NAMALWA (cell line): ENCODE results near the gene HIVEP2.
A peak's percentile ranks its signal among the peaks of the same experiment; 100 is the strongest.

Source experiments
- DNase-seq: peaks from one replicate; pipeline ENCODE4 v3.0.0-alpha.2; 2015; ENCODE audit warnings: low spot score

HIVEP2 gene

DNA sequence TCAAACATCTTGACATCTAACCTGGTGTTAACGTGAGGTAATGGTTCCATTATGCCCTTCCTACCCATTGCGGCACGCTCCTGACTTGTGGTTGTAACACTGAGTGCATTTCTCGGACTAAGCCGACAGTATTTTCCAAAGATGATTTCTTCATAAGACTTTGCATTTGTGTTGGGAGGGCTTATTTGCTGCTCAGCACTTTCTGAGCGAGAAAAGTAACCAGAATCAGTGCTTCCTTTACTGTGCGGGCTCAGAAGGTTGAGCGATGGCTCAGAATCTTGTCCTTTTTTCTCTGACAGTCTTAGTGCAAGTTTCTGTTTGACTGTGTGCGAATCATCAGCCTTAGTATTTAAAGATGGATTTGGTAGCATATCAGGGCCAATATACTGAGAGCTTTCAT lies 171.7 kb downstream of the HIVEP2 start:
- no peak for DNase-seq

DNA sequence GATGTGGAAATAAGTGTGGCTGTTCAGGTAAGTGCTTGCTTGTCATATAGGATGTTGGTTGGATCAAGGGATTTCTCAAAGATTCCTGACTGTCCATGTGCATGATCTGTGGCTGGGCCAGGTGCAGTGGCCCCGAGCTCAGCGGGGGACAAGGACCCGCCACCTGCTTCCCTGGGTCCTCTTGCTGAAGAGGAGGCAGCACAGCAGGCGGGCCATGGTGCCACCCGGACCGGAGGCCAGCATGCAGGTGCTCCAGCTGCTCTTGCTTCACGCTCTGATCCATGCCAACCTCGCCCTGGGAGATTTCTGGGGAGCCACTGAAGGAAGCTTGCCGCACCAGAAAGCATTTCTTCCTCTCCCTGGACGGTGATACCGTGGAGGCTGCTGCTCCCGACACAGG lies 173.8 kb downstream of the HIVEP2 start:
- DNase-seq: no peak

DNA sequence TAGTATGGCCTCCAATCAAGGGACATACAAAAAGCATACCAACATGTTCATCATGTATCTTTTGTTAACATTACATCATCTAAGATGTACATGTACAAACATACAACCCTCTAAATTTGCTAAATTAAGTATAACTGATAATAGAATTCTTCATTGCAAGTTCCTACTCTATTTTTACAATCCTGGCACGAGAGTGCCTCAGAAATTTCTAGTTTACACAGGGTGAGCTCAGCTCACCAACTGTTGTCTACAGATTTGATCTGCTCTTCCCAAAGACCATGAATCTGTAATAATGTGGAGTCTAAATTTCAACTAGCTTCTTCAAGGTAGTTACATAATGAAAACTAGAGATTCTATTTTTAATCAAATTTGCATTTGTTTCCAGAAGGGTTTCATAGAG lies 179.7 kb downstream of the HIVEP2 start:
- DNase-seq: no peak

DNA sequence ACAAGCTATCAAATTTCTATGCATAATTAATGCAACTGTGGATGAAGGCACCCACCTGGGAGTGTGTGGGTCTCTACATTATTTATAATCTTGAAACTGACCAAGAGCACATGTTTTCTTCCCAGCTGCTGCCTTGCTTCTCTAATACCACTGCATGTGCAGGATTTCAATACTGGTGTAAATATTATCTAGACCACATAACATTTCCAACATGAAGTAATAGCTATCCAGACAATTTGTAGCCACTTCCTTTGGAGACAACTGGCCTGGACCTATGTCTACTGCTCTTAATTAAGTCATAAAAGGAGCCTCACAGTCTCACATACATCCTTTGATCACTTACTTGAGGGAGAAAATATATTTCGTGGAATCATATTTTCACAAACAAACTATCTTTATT lies 180.7 kb downstream of the HIVEP2 start:
- DNase-seq: no peak

DNA sequence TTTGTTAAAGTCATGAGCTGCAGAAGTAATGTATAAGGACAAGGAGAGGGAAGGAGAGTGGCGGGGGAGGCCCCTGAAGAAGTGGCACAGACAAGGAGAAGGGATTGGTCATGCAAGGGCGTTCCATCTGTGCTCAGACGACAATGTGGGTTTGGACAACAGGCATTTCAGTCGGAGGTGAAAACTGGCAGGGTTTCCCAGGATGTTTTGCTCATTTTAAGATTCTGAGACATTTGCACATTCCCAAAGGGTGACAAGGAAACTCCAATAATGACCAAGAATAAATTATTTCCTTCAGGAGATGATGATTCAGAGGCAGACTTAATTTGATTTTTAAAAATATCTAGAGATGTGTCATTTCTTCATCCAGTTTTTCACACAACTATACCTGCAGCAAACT lies 181.8 kb downstream of the HIVEP2 start:
- DNase-seq: no peak

DNA sequence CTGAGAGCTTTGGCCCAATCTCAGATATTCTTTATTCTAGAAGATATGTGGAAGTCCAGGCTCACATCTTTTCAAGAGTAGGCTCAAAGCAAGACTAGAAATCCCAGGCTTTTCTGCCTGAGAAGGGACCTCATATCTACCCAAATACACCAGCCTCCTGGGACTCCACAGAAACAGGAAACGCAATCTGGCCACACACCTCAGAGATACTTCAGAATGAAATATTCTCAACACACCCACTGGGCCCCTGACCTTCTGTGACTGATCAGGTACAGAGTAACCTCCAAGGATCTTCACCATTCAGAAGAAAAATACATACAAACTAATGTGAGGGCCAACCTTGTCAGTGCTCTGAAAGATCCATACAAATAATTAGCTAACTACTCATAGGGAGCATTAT lies 183.2 kb downstream of the HIVEP2 start:
- DNase-seq: no peak

DNA sequence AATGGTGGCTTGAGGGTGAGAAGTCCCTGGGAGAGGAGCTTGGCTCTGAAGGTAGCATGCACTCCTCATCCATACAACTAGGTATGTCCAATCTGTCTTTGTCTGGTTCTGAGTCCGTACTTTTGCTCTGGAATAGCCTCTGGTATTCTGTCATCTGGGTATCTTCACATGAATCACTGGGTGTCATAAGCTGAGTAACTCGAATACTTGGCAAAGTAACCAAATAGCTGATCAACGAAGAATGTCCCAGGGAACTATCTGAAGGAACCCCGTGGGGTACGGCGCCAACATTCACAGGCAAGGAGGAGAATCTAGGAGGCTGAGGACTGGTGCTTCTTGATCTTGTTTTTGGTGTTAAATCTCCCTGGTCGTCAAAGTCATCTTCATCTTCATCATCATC lies 184.8 kb downstream of the HIVEP2 start:
- no peak for DNase-seq

DNA sequence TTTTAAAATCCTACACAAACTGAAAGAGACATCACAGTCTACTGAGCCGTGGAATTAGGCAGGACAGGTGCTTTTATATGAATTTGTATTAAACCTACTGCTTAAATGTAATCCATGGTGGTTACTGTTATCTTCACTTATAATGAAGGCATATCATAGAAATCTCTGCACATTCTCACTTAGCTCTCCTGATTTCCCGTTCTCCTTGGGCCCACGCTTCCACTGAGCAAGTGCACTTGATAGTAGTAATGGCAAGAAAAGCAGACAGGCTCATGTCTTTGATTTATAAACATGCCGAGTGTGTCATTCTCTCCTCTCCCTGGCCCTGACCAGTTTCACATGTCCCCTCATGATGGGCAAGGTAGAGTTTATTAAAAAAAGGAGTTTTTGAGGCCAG lies 186.3 kb downstream of the HIVEP2 start:
- DNase-seq: no peak

DNA sequence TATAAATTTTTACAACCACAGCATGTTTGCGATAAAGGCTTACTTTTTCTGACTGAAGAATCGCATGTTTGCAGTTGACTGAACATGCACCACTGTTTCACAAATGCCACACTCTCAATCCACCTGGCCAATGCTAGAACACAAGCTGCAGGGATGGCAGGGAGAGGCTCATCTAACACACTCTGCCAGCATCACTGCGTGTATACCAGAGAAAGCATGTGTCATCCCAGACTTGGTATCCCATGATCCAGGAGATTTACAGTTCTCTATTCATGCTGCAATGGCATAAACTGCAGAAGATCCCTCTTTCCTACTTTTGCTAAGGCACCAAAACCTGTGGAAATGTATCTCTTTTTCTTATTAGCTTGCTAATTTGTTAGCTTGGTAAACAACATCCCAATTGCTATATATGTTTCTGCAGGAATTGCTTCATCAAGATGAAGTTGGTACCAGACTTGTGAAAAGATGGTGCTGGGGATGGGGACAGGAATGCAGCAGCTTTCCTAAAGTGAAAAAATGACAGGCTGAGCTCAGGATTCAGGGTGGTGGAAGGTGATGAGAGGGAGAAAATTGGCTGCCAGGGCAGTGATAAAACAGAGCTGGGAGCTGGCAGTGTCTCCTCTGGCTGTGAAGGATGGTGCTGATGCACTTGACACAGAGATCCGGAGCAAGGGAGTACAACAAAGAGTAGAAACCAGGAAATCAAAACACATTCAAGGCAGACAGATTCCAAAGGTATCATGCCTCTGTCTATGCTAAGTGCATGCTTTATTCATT lies 186.9 kb downstream of the HIVEP2 start:
- no peak for DNase-seq

DNA sequence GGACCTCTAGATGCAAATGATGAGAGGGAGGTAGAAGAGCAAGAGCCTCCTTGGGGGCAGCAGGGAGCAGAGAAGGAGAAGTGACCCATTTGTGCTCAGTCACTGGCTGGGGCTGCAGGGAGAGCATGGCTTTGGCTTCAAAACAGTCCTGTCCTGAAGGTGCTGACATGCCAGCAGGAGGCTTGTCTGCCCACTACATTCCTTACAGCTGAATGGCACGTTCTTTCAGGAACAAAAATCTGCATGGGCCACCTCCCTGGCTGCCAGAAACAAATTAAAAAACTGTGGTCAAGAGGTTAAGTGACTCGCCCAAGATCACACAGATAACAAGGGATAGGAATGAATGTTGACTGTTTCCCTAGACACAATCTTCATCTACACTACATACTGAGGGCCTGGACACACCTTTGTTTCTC lies 188.8 kb downstream of the HIVEP2 start:
- DNase-seq: no peak

DNA sequence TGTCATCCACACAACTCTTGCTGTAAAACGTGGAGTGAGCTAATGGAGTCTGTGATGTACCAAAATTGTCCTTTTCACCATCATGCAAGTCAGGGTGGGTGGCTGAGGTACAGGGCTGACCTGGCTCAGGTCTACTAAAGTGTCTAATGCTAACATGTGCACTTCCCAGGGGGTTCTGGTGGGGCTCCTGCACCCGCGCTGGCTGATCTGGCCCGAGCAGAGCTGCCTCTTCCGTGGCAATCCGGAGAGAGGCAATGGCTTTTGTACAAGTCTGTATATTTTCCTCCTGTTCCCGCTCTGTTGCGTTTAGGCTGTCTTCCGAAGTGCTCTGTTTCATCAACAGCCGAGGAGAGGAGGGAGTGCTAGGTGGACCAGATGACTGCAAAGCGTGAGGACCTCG lies 191.8 kb downstream of the HIVEP2 start:
- no peak for DNase-seq

DNA sequence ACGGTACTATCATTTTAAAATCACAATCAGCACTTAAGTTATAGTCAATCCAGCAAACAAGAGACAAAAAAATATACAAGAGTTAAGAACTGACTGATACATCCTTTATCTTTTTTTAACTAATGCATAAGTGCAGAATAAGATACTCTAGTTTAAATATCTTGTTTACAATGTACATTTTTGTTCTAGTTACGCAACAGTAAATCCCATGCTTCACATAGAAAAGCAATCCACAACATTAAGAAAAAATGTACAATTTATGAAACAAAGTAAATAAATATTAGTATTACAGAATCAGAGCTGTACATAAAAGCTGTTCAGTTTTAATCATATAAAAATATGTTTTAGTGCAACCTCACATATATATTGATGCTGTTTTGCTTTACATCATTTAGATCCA lies 192.6 kb downstream of the HIVEP2 start:
- DNase-seq: no peak

DNA sequence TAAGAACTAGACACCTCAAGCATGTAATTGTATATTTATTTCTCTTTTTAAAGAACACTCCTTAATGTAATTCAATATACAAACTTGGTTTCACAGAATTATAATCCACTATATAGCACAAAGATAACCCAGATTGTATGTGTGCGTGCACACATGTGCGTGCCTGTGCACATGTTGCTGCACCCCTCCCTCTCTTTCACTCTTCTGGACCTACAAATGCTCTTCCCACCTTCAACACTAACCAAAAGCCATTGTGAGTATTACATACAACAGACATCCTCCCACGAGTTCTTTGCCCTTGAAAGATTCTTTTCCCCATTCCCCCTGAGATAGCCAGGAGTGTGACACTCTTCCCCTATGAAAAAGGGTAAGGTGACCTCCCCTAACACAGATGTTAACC lies 193.5 kb downstream of the HIVEP2 start:
- no peak for DNase-seq

DNA sequence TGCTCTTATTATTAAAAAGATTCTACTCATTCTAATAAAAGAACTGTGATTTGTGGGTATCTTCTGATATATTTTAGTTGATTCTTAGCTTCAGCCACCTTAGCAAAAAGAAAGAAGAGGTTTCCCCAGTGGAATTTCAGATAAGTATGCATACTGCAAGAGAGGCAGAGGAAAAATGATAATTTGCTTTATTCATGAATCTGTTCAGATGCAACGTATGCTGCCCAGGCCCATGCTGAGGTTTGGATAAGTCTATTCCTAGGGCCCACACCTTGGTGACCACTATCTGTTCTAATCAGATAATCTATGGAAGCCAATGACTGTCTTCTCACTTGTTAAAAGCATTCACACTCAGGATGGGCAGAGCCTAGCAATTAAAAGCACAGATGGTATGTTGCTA lies 194.0 kb downstream of the HIVEP2 start:
- DNase-seq: no peak

DNA sequence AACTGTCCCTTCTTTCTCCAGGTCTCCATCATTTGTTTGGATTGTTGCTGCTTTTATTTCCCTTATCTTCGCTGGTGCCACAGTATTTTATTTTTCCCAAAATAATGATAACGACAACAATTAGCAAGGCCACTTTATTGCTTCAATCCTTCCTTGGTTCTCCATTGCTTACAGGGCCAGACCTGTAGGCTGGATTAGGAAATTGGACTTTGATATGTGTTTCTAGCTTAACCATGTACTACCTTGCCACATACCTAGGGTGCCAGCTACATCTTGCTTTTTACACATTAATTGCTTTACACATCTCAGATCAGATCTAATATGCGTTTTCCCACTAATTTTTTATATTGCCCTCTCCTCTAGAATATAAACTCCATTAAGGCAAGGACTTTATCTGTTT lies 195.4 kb downstream of the HIVEP2 start:
- no peak for DNase-seq

DNA sequence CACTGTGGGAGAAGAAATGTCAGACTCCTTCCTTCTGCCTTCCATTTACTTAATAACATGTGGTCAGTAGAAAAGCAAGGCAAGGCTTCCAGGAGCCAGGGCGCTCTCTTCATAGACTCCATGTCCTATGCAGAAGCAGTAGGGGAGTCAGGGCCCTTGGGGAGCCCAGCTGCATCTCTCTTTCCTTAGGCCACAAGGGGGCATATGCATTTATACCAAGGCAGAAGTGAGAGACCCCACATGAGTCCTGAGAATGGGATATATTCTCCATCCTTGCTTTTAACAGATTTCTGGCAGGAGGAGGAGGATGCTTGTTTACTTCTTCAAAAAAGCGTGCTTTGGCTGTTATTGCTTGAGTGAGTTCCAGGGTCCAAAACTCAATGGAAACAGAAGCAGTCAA lies 198.5 kb downstream of the HIVEP2 start:
- DNase-seq: peak; percentile 71

DNA sequence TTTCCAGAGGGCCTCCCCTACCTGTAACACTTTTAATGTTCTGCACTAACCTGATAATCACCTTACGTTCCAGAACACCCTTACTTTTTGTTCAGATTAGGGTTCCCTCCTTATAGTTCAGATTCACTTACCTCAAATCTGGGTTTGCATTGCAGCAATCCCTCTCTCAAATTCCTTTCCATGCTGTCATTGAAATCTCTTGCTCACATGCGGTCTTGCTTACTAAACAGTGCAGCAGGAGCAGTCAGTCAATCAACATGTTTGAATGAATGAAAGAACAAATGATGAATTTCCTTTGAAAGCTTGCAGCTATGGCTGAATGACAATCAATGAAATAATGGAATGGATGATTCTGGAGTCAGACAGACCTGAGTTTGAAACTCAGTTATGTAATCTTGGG lies 200.1 kb downstream of the HIVEP2 start:
- no peak for DNase-seq

DNA sequence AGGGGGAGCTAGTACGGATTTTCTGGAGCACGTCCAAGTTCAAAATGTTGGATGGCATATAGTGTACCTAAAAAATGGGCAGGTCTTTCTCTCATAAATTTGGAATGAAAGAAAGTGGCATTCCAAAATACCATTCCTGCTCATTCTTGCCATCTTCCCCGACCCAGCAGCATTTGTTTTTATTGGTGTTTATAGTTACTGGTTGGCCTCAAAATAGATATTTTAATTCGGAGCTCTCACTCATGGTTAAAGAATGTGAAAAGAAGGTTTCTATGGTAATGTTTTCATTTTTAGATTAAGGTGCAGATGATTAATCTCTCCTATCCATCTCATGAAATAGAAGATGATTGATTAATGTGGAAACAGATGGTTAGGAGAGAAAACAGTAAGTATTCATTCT lies 204.5 kb downstream of the HIVEP2 start:
- no peak for DNase-seq

DNA sequence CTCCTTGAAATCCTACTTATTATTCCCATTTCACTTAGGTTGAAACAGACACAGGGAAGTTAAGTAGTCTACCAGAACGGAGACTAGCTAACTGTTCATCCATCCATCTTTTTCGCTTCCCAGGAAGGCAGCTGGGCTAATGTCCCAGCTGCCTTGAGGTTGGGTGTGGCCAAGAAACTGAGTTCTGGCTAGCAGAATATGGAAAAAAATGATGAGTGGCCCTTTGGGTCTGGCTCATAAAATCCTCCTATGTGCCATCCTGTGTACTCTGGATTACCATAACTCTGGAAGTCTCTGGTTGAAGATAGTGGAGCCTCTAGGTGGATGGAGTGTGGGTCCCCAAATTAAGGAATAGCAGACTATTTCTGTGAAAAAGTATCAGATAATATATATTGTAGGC lies 206.2 kb downstream of the HIVEP2 start:
- DNase-seq: no peak

DNA sequence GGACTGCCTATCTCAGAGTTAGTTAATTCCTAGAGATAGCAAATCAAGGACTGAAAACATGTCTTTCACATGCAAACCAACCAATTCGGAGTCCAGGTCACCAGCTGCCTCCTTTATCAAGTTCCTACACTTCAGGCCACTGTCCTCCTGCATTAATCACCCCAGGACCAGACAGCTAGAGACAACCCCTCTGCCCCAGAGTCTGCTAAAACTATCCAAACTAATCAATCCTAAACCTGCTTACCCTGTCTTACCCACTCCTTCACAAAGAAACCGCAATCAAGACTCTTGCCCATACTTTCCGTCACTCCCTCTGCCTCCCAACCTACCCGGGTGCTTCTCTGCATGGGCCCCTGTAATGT lies 207.0 kb downstream of the HIVEP2 start:
- no peak for DNase-seq

DNA sequence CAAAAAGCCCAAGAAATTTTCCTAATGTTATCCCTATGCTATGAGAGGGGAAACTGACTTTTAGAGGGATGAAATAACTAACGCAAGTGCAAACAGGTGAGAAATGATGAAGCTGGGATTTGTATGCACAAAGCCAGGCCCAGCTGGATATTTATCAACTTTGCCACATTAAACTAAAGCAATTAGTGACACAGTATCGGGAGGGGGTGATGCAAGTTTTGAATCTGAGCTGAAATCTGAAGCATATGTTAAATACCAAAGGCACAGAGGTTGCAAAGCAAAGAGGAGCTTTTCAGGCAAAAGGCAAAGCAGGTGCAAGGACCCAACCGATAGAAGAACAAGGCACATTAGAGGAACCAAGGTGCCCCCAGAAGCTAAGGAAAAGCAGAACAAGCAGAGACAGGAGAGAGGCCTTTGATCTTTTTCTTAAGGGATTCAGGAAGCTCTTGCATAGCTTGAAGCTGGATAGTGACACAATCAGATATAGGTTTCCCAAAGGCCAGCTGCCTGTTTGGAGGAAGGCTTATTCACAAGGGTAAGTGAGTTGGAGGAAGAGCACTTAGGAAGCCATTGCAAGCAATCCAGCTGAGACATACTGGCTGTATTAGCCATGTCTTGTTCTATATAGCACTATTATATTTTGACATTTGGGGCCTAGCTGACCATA lies 207.5 kb downstream of the HIVEP2 start:
- no peak for DNase-seq

DNA sequence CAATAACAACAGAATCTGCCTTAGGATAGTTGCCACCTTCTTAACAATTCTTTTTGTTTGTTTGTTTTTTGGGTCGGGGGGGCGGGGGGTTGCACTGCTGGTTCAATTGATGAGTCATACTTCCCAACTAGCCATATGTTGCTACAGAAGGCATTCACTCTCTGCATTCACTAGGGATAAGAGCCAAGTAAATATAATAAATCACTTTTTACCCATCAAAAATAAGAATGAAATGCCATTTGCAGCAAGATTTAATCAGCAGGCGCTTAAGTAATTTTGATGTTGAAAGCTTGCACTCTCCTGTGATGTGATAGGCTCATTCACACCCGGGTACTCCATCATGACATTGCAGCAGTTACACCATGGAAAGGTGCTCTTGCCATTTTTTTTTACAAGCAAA lies 209.8 kb downstream of the HIVEP2 start:
- DNase-seq: no peak

DNA sequence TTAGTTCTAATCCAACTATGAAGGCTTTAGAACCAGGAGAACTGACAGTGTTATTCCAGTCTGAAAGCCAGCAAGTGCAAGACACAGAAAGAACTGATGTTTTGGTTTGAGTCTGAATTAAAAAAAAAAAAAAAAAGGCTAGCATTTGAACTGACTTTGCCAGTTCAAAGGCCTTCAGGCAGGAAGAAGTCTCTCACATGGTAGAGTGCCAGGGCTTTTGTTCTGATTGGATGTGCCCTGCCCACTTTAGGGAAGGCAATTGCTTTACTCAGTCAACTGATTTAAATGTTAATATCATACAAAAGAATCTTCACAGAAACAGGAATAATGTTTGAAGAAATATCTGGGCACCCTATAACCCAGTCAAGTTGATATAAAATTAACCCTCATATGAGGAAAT lies 212.2 kb downstream of the HIVEP2 start:
- DNase-seq: no peak

DNA sequence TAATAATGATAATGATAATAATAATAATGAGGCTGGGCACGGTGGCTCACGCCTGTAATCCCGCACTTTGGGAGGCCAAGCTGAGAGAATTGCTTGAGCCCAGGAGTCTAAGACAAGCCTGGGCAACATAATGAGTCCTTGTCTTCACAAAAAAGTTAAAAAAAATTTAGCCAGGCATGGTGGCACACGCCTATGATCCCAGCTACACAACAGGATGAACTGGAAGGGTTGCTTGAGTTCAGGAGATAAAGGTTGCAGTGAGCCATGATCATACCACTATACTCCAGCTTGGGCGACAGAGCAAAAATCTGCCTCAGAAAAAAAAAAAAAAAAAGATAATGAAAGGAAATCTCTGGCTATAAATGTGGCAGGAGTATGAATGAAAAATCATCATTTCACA lies 213.4 kb downstream of the HIVEP2 start:
- DNase-seq: no peak
